ENCODE results near the gene MYCBPAP.

MYCBPAP gene

DNA sequence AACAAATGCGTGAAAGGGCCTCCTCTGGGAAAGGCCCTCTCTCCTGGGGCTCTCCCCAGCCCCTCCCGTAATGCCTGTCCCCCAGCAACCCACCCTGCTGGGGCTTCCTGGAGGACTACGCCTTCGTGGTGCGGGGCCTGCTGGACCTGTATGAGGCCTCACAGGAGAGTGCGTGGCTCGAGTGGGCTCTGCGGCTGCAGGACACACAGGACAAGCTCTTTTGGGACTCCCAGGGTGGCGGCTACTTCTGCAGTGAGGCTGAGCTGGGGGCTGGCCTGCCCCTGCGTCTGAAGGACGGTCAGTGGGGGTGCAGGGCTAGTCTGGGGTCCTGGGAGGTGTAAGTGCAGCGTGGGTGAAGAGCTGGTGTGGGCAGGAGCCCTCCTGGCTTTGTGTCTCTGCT, 43.6 kb downstream of the MYCBPAP start:
- no peak for DNase-seq (ENCODE audit: low read depth, low spot score)

- DNase-seq (ENCODE audit: low read depth, low spot score), result no peak
These were observed 46.0 kb downstream of the MYCBPAP start for GRCh38 chr17:50554201-50554600.

GRCh38 chr17:50556803-50557202, 48.6 kb downstream of the MYCBPAP start:
- DNase-seq (ENCODE audit: low read depth, low spot score), result no peak

GRCh38 chr17:50557630-50558029, 49.4 kb downstream of the MYCBPAP start:
- DNase-seq (ENCODE audit: low read depth, low spot score), result no peak

GRCh38 chr17:50558091-50558490, 49.9 kb downstream of the MYCBPAP start:
- DNase-seq (ENCODE audit: low read depth, low spot score), result no peak

DNA sequence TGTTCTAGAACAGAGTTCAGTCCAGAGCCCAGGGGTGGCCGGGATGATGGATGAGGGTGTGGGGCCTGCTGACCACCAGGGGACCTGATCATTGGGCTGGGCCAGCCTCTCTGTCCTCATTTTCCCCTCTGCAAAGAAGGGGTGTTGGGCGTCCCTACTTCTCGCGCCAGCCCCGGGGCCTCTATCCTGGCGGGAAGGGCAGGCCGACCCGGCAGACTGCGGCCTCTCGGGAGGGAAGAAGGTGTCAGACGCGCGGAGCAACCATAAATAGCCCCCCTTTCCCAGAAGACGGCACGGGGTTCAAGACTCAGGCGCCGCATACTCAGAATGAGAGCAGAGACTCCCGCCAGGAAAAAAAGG, 50.3 kb downstream of the MYCBPAP start:
- DNase-seq (ENCODE audit: low read depth, low spot score), result no peak

DNA sequence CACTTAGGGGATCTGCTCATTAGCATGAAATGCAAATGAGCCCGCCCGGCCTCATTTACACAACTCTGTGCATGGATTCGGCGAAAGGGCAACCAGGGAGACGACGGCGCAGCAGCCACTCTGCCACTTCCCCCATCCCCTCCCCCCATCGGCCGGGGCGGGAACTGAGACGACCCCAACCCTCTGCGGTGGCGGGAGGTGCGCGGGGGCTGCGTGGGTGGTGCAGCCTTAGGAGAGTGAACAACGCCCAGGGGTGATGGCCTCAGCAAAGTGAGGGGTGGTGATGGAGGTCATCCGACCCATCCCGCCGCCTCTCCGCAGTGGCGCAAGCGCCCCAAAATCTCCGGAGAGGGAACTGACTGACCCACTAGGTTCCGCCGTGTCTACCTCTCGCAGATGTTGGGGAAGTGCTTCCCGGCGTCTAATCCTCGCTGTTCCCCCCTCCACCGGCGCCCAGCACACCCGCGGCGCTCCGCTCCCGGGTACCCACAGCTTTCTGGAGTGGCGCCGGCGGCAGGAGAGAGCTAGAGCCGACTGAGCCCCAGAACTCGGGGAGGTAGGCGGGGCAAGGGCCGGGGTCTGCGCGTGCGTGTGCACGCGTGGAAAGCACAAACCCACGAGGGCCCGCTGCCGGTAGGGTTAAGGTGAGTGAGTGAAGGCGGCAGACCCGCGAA, 50.8 kb downstream of the MYCBPAP start:
- no peak for DNase-seq (ENCODE audit: low read depth, low spot score)

DNA sequence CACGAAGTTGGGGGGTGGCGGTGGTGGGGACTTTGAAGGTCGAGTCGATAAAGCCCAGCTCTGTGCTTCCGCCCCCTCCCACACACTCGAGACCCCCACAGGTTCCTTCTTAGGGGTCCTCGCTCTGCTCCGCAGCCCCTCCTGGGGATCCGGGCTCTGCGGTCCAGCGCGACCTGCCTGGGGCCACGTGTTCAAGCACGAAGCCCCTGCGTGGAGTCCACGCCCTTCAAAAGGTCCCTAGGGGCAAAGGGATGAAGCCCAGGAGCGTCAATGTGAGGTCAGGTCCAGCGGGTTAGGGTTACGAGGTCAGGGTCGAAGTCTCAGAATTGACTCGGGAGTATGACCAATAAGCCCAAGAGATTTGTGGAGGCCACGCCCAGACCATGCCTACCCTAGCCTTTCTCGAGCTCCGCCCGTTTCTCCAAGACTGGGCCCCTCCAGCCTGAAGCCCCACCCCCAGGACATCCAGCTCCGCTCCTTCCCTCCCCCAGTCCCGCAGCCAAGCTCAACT, 51.5 kb downstream of the MYCBPAP start:
- no peak for DNase-seq (ENCODE audit: low read depth, low spot score)

DNA sequence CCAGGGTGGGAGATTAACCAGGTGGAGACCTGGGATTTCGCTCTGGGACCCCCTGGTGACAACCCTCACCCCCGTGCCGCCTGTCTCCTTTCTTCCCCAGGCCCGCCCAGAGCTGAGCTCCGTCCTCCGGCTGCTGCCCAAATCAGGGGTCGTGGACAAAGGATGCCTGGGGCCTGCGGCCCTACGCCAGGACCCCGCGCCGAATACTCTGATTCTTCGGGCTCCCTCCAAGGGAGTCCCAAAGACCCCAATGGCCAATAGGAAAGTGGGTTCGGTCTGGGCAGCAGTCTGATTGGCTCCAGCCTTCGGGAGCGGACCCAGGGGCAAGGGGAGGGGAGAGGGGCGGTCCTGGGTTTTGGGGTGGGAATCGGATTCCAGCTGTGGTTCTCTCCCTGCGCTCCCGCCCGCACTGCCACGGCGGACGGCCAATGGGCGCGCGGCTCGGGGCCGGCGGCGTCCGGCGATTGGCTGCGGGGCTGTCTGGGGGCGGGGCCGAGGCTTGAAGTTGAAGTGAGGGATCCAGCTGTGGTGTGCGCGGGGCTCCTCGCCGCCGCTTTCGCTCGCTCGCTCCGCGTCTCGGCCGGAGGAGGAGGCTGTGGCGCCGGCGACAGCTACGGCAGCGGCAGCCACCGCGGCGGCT, 52.1 kb downstream of the MYCBPAP start, which contains the start of gene CACNA1G:
TSS of gene CACNA1G (plus strand) at position 531 of the 640 bp plus-strand sequence. CDS start 745 bp downstream, outside the sequence.
- no peak for DNase-seq (ENCODE audit: low read depth, low spot score)

- no peak for DNase-seq (ENCODE audit: low read depth, low spot score)
These were observed 52.9 kb downstream of the MYCBPAP start for GRCh38 chr17:50560931-50561745.

GRCh38 chr17:50561746-50562141, 53.5 kb downstream of the MYCBPAP start:
- no peak for DNase-seq (ENCODE audit: low read depth, low spot score)

- no peak for DNase-seq (ENCODE audit: low read depth, low spot score)
These were observed 54.2 kb downstream of the MYCBPAP start for GRCh38 chr17:50562242-50563091.

GRCh38 chr17:50563092-50563511, 54.9 kb downstream of the MYCBPAP start:
- no peak for DNase-seq (ENCODE audit: low read depth, low spot score)

GRCh38 chr17:50564916-50565315, 56.7 kb downstream of the MYCBPAP start:
- DNase-seq (ENCODE audit: low read depth, low spot score), result no peak

DNA sequence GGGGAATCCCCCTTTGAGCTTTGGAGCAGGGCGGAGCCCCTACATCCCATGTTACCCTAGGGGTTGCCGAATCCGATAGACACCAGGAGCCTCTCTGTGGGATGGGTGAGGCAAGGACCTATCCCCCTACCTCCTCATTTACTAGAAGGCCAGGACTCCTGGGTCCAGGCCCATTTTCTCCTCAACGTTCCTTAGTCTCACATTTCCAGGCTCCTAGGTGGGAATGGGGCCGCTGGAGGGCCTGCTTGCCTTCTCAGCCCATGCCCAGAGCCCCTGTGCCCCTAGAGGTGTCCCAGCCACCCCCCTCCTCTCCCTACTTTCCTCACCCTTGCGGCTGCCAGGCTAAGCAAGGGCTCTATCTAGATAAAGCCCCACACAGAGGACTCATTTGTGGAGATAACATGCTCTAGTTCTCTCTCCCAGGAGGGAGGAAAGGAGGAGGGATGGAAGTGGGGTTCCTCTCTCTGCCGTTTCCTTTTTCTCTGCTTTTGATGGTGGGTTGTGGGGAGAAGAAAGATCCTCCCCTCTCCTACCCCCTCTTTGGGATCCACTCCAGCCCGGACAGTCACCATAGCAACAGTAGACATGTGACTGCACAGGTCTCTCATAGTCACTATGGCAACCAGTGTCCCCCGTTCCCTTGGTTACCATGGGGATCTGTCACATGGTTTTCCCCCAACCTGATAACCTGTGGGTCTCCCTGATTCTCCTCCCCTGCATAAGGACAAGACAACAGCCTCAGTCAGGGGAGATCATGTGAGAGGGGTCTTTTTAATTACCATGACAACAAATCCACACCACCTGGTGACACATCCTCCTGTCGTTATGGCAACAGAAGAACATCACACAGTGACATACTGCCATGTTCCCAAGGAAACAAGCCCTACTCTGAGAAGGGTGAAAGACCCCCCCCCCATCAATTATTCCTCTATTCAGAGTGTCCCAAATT, 57.4 kb downstream of the MYCBPAP start:
- DNase-seq (ENCODE audit: low read depth, low spot score), result no peak

- no peak for DNase-seq (ENCODE audit: low read depth, low spot score)
These were observed 58.6 kb downstream of the MYCBPAP start for GRCh38 chr17:50566886-50567285.

DNA sequence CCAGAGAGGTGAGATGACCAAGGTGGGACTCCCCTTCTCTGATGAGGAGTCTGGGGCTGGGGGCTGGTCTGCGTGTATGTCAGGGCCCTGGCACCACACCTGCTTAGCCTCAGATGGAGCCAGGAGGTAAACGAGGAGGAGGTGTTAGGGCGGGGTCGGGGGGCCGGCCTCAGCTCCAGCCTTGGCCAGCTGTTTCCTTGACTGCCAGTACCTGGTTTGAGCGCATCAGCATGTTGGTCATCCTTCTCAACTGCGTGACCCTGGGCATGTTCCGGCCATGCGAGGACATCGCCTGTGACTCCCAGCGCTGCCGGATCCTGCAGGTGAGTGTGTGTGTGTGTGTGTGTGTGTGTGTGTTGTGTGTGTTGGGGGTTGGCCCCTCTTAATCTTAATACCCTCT, 60.4 kb downstream of the MYCBPAP start:
- DNase-seq (ENCODE audit: low read depth, low spot score), result no peak

DNA sequence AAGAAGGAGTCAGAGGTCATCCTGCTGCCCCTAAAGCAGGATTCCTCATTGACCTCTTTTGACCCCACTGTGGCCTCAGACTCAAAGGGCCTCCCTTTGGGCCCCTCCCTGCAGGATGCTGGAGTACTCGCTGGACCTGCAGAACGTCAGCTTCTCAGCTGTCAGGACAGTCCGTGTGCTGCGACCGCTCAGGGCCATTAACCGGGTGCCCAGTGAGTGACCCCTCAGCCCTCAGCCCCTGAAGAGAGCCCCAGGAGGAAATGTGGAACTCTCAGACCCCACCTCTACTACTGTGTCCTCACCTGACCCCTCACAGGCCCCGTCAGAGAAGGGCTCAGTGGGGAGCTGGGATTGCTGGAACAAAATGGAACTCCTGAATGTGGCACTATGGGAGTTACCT, 61.4 kb downstream of the MYCBPAP start:
- DNase-seq (ENCODE audit: low read depth, low spot score), result no peak

DNA sequence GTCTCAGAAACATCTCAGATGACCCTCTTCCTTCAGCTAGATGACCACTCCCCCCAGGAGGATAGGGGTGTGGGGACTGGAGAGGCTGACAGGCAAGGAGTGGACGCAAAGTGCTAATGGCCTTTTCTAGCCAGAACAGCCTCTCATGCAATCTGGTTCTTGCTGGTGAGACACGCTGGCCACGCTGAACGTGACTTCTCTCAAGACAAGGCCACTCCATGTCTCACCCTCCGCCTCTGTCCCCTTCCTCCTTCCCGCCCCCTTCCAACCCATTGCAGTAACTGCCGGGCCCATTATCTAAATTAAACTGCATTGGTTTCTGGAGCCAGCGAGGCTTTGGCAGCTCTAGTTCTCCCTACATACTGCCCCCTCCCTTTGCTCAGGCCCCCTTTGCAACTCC, 61.8 kb downstream of the MYCBPAP start:
- DNase-seq (ENCODE audit: low read depth, low spot score), result no peak

GRCh38 chr17:50570528-50570927, 62.3 kb downstream of the MYCBPAP start:
- DNase-seq (ENCODE audit: low read depth, low spot score), result no peak

Data from brain pericyte (primary cell).